K562 (cell line): Measurements from ENCODE around the gene YIPF2. TPM values are rescaled to one million over a fixed set of nuclear protein-coding genes. Genes with fewer than 3 reads are reported as not detected.

Experiments used
- ATAC-seq: fragments of 200-7000 bp; cut with Tn5 transposase; 3 replicates; pipeline ENCODE4 v1.9.1; 2020; ENCODE audit warnings: moderate library complexity
- BruUV-seq: library from RNA; stranded (reverse); fragments of 400-500 nt; replicated peaks from 2 replicates; lab custom pipeline; 2021; lab: Mats Ljungman, UMichigan
- CTCF ChIA-PET: fragments of 300-600 bp; formaldehyde crosslinking; extraction: SDS; loops from one replicate; lab custom pipeline; 2021; ENCODE audit warnings: low intra/inter-chr PET ratio; lab: Yijun Ruan, JAX
- POLR2A ChIA-PET: fragments of 300-600, 350-650 bp; sonication (Branson Sonifier 250); formaldehyde crosslinking; extraction: SDS; loops from one replicate; lab custom pipeline; 2021; ENCODE audit warnings: antibody characterized with exemption, inconsistent platforms; lab: Yijun Ruan, JAX
- DNase-seq, 4 experiments: peaks; one replicate each; pipeline versions ENCODE4 v3.0.0 to v3.0.0-alpha.2; 2011 to 2018; ENCODE audit warnings: low spot score in 3 of 4, mixed read lengths in 3 of 4; ENCODE audit errors: extremely low read depth in 1 of 4
- FAIRE-seq: peaks from 2 replicates; lab custom pipeline; 2011; peaks lifted over from hg19 to GRCh38; lab: Jason Lieb, UNC
- H2AFZ ChIP-seq: 2 replicates; pipeline ENCODE4 v1.6.0; 2011; ENCODE audit warnings: low read depth, low read length, control low read depth, inconsistent platforms
- H3K27ac ChIP-seq: fragments of 200-600 bp; 3 replicates; pipeline ENCODE4 v1.8.0; 2011; ENCODE audit warnings: low read depth, mild to moderate bottlenecking, control low read depth, inconsistent platforms, low read length, moderate library complexity, mixed read lengths; ENCODE audit errors: extremely low read depth
- H3K27me3 ChIP-seq, 2 experiments: fragments of 300-600 bp in 1 of 2; 2 replicates in 1 of 2; 3 replicates in 1 of 2; pipeline versions ENCODE4 v1.6.0 to v1.8.0; 2011; ENCODE audit warnings: inconsistent platforms in 2 of 2, low read length in 2 of 2, mild to moderate bottlenecking in 1 of 2, mixed read lengths in 1 of 2, moderate library complexity in 1 of 2; ENCODE audit not compliant: control insufficient read depth in 2 of 2, insufficient read depth in 2 of 2
- H3K36me3 ChIP-seq: fragments of 300-600 bp; 3 replicates; pipeline ENCODE4 v1.8.0; 2011; ENCODE audit warnings: mild to moderate bottlenecking, low read length, inconsistent platforms; ENCODE audit not compliant: control insufficient read depth, insufficient read depth
- H3K4me1 ChIP-seq, 2 experiments: fragments of 200-600 bp in 1 of 2; replicated peaks in 1 of 2; 2 replicates in 1 of 2; 3 replicates in 1 of 2; pipeline versions ENCODE4 v1.5.1 to v1.8.0; 2011; ENCODE audit warnings: inconsistent platforms in 2 of 2, low read length in 2 of 2, mild to moderate bottlenecking in 1 of 2, mixed read lengths in 1 of 2, moderate library complexity in 1 of 2; ENCODE audit not compliant: control insufficient read depth in 2 of 2, insufficient read depth in 2 of 2
- H3K4me2 ChIP-seq: 2 replicates; pipeline ENCODE4 v1.6.1; 2011; ENCODE audit warnings: low read length, control low read depth, inconsistent platforms, mixed read lengths; ENCODE audit not compliant: insufficient read depth
- H3K4me3 ChIP-seq: fragments of 200-600 bp; sonication (generic), shearing (Covaris generic); 2 replicates; pipeline ENCODE4 v1.5.1; 2016; ENCODE audit warnings: control low read depth, inconsistent platforms
- H3K79me2 ChIP-seq: fragments of 200-600 bp; 3 replicates; pipeline ENCODE4 v1.8.0; 2011; ENCODE audit warnings: low read length, inconsistent platforms; ENCODE audit not compliant: control insufficient read depth, insufficient read depth
- H3K9ac ChIP-seq, 2 experiments: 2 replicates each; pipeline versions ENCODE4 v1.6.0 to v1.6.1; 2011; ENCODE audit warnings: low read depth in 2 of 2, low read length in 2 of 2, control low read depth in 1 of 2, inconsistent platforms in 1 of 2, mild to moderate bottlenecking in 1 of 2, mixed read lengths in 1 of 2; ENCODE audit not compliant: insufficient read depth in 1 of 2
- H3K9me1 ChIP-seq: one replicate; pipeline ENCODE4 v1.6.0; 2011; ENCODE audit warnings: inconsistent platforms, mild to moderate bottlenecking, low read length, moderate library complexity; ENCODE audit not compliant: control insufficient read depth, insufficient read depth
- H3K9me3 ChIP-seq: replicated peaks from 2 replicates; pipeline ENCODE4 v1.5.1; 2011; ENCODE audit warnings: low read depth, low read length, inconsistent platforms; ENCODE audit not compliant: control insufficient read depth, insufficient read depth
- H4K20me1 ChIP-seq: replicated peaks from 2 replicates; pipeline ENCODE4 v1.6.1; 2011; ENCODE audit warnings: low read length, inconsistent platforms, mixed read lengths; ENCODE audit not compliant: control insufficient read depth, insufficient read depth
- BCOR ChIP-seq: fragments of 450-650 bp; IDR thresholded peaks from 2 replicates; pipeline ENCODE4 v1.6.1; 2016
- HDAC2 ChIP-seq: fragments of 450-650 bp; IDR thresholded peaks from 2 replicates; pipeline ENCODE4 v1.6.1; 2016; ENCODE audit warnings: mild to moderate bottlenecking
- KAT2B ChIP-seq: IDR thresholded peaks from one replicate; pipeline ENCODE4 v1.6.1; 2012; ENCODE audit warnings: low read depth, mild to moderate bottlenecking, control low read depth, inconsistent platforms, low read length, moderate library complexity
- KDM1A ChIP-seq, 2 experiments: fragments of 450-650 bp; IDR thresholded peaks; 2 replicates each; pipeline ENCODE4 v1.6.1; 2016; ENCODE audit warnings: mild to moderate bottlenecking in 2 of 2
- KDM2B ChIP-seq: fragments of 250-450 bp; sonication (Bioruptor Pico); IDR thresholded peaks from 2 replicates; pipeline ENCODE4 v1.8.0; 2021; ENCODE audit warnings: mild to moderate bottlenecking, moderate library complexity
- RBM25 ChIP-seq: fragments of 200-400 bp; formaldehyde crosslinking; IDR thresholded peaks from 2 replicates; pipeline ENCODE4 v1.6.1; 2018; ENCODE audit warnings: low read length, low read depth, moderate library complexity; ENCODE audit not compliant: severe bottlenecking
- RCOR1 ChIP-seq, 2 experiments: IDR thresholded peaks; 2 replicates each; pipeline ENCODE4 v1.6.1; 2012; ENCODE audit warnings: low read depth in 2 of 2, low read length in 2 of 2, borderline replicate concordance in 1 of 2, improper control_type of control experiment in 1 of 2
- SMARCA5 ChIP-seq: fragments of 450-650 bp; IDR thresholded peaks from 2 replicates; pipeline ENCODE4 v1.6.1; 2016
- TFE3 ChIP-seq: fragments of 450-650 bp; formaldehyde crosslinking; IDR thresholded peaks from 2 replicates; pipeline ENCODE4 v1.4.0; 2020; ENCODE audit warnings: mild to moderate bottlenecking, mixed read lengths
- TOE1 ChIP-seq, 2 experiments: fragments of 450-650 bp in 1 of 2; sonication (generic) in 1 of 2; formaldehyde crosslinking in 1 of 2; IDR thresholded peaks; 2 replicates each; pipeline versions ENCODE4 v1.7.1 to v1.8.0; 2016 to 2022; ENCODE audit warnings: borderline replicate concordance in 2 of 2, mild to moderate bottlenecking in 2 of 2, antibody characterized with exemption in 1 of 2, inconsistent platforms in 1 of 2, low read depth in 1 of 2, missing genetic modification reagents in 1 of 2, moderate library complexity in 1 of 2
- USF1 ChIP-seq: sonication (generic); formaldehyde crosslinking; IDR thresholded peaks from 2 replicates; pipeline ENCODE4 v1.9.0; 2022; ENCODE audit warnings: mild to moderate bottlenecking, missing genetic modification reagents
- ZBTB26 ChIP-seq: fragments of 450-650 bp; formaldehyde crosslinking; IDR thresholded peaks from 2 replicates; pipeline ENCODE4 v1.4.0; 2022; ENCODE audit warnings: missing genetic modification characterization
- ZFP36 ChIP-seq: fragments of 150-350 bp; IDR thresholded peaks from 2 replicates; pipeline ENCODE4 v1.6.1; 2018; ENCODE audit warnings: low read length, low read depth; ENCODE audit not compliant: partially characterized antibody
- WGBS: fragments of 100-300 bp; shearing (Covaris generic); methylation state at CpG from one replicate; pipeline ENCODE4 v1.1.6; 2016; ENCODE audit warnings: low coverage, mixed read lengths; ENCODE audit not compliant: insufficient coverage; ENCODE audit errors: missing lambda C conversion rate; 5-methylcytosine and 5-hydroxymethylcytosine counted together
- in situ Hi-C: fragments of 300-500 bp; cut with MboI; formaldehyde crosslinking; loops from 4 replicates; pipeline ENCODE4 v1.15.0; 2018; ENCODE audit warnings: inconsistent platforms, mixed read lengths
- intact Hi-C: fragments of 100-400 bp; cut with micrococcal nuclease; formaldehyde crosslinking; loops from 2 replicates; pipeline ENCODE4 v1.14.2; 2022
- polyA plus RNA-seq, 8 experiments: library from polyadenylated mRNA; depleted of rRNA in 4 of 8; stranded (reverse) in 5 of 8; unstranded in 3 of 8; fragments of >200 nt; fragmentation: Nextera tagmentation in 2 of 8; fragmentation: Illumina TruSeq in 1 of 8; extraction: Ambion mirVana in 2 of 8; extraction: Trizol in 1 of 8; gene quantifications; 2 replicates each; pipeline versions ENCODE4 v1.2.1 to v1.2.3, GENCODE V29; 2011 to 2014; ENCODE audit warnings: inconsistent platforms in 1 of 8, missing spikeins in 1 of 8
- total RNA-seq, 7 experiments: library from RNA; depleted of rRNA in 6 of 7; stranded (reverse); fragments of >200 nt in 6 of 7; fragmentation: Illumina TruSeq in 2 of 7; extraction: Trizol in 2 of 7; gene quantifications; 2 replicates each; pipeline versions ENCODE4 v1.2.1 to v1.2.3, GENCODE V29; 2011 to 2021; ENCODE audit warnings: low replicate concordance in 1 of 7

YIPF2 gene
- total and polyA plus RNA-seq, 9 of the 15 experiments (the other 6 are each of a cell fraction or from before 2014, with no cell fraction given) = 1.3 to 65.2 (median 31.6) TPM

GRCh38 chr19:10896851-10897526 lies 31.4 kb downstream of the YIPF2 start:
- ChIA-PET POLR2A (interaction anchor here (1.2 to 1.7 kb wide), 2 partner anchors 8 to 10 kb away, joined by 3 to 6 read pairs; no protein-coding TSS in a partner anchor), CTCF (interaction anchor here (0.6 kb wide), 2 partner anchors 14 to 143 kb away, joined by 3 to 4 read pairs; no protein-coding TSS in a partner anchor)
- FAIRE-seq = no peak
- Histone ChIP-seq H3K4me2 (no peak overlapping the region), H3K27me3 (no peaks in the 10 kb centered on the region), H3K9me1 (no peaks in the 10 kb centered on the region), H3K9me3 (no peaks in the 10 kb centered on the region)
- 71% methylated on average over 7 of the region's 7 CpGs for WGBS
- no peak for DNase-seq
- no peak for ATAC-seq
- TF ChIP-seq KAT2B (no peak), KDM1A (IDR thresholded peaks at IDR 0.05) (peak; percentile 60 to 71; a peak in 3 of 4 replicates), RCOR1 (IDR thresholded peaks at IDR 0.05; ENCODE audit: borderline replicate concordance in 1 of 2, low read depth in 2 of 2, low read length in 2 of 2) (peak in 1 of 2 experiments; percentile 28; a peak in 1 of 4 replicates), TFE3 (peak; percentile 76), ZBTB26 (no peak), KDM2B (no peak), HDAC2 (0 out of 2 replicates have a peak, but pooled peaks have one; percentile 42), BCOR (peak; percentile 94), SMARCA5 (peak; percentile 63; the same call in 1 of the 2 replicates), USF1 (0 out of 2 replicates have a peak, but pooled peaks have one; percentile 12), TOE1 (IDR thresholded peaks at IDR 0.05; ENCODE audit: borderline replicate concordance) (0 out of 2 replicates have a peak, but pooled peaks have one; percentile 16), TOE1 (CRISPR knock-in tag; IDR thresholded peaks at IDR 0.05; ENCODE audit: borderline replicate concordance, low read depth) (no peak), ZFP36 (peak; percentile 85), RBM25 (peak; percentile 78)
- TF ChIP-seq, all 486 proteins: peak for 10
- Histone ChIP-seq H3K27ac (no peak overlapping the region), H3K36me3 (peaks cover 6% of the 10 kb centered on the region; the same call in 1 of the 3 replicates), H3K4me3 (no peak overlapping the region), H3K4me1 (peaks cover 0 to 46% of the 10 kb centered on the region in 2 experiments; a peak in 2 of 5 replicates), H2AFZ (no peak overlapping the region), H4K20me1 (peaks cover 9% of the 10 kb centered on the region; the same call in 1 of the 2 replicates), H3K9ac (peak overlapping the region in 1 of 2 experiments; percentile 18; a peak in 1 of 4 replicates), H3K79me2 (peaks cover 59% of the 10 kb centered on the region)
- in situ Hi-C loops (no loop called here), intact Hi-C loops (no loop called here)
- no TSS peak for BruUV-seq
